ENCODE measurements around the gene LRRC15.

Gene LRRC15

GRCh38 chr3:194346035-194346434, 23.5 kb downstream of the LRRC15 start:
- H3K4me3 ChIP-seq (ENCODE audit: low read depth, low read length) = no peak overlapping the region
- no peak for DNase-seq (ENCODE audit: low read depth)
- no peak for TF ChIP-seq MAX (IDR thresholded peaks at IDR 0.05; ENCODE audit: low read depth, low read length)
- no peak for TF ChIP-seq POLR2A (IDR thresholded peaks at IDR 0.05; ENCODE audit: extremely low read depth, insufficient read length)
- no peak for TF ChIP-seq MYC (IDR thresholded peaks at IDR 0.05; ENCODE audit: low read depth, low read length)
- no peak for TF ChIP-seq CTCF (IDR thresholded peaks at IDR 0.05; ENCODE audit: low read depth, low read length)

GRCh38 chr3:194344012-194344411, 25.5 kb downstream of the LRRC15 start:
- peak; percentile 70 for DNase-seq (ENCODE audit: low read depth)
- H3K4me3 ChIP-seq (ENCODE audit: low read depth, low read length) = no peak overlapping the region
- TF ChIP-seq MAX (IDR thresholded peaks at IDR 0.05; ENCODE audit: low read depth, low read length) (no peak), CTCF (IDR thresholded peaks at IDR 0.05; ENCODE audit: low read depth, low read length) (peak; percentile 91)

- no peak for DNase-seq (ENCODE audit: low read depth)
- TF ChIP-seq CTCF (IDR thresholded peaks at IDR 0.05; ENCODE audit: low read depth, low read length) (no peak), MAX (IDR thresholded peaks at IDR 0.05; ENCODE audit: low read depth, low read length) (no peak), POLR2A (IDR thresholded peaks at IDR 0.05; ENCODE audit: extremely low read depth, insufficient read length) (no peak), MYC (IDR thresholded peaks at IDR 0.05; ENCODE audit: low read depth, low read length) (no peak)
- H3K4me3 ChIP-seq (ENCODE audit: low read depth, low read length) = no peak overlapping the region
Observed at GRCh38 chr3:194343561-194343893, 26.0 kb downstream of the LRRC15 start.

GRCh38 chr3:194342861-194343560, 26.5 kb downstream of the LRRC15 start:
- TF ChIP-seq MAX (IDR thresholded peaks at IDR 0.05; ENCODE audit: low read depth, low read length) (no peak), CTCF (IDR thresholded peaks at IDR 0.05; ENCODE audit: low read depth, low read length) (no peak), MYC (IDR thresholded peaks at IDR 0.05; ENCODE audit: low read depth, low read length) (no peak), POLR2A (IDR thresholded peaks at IDR 0.05; ENCODE audit: extremely low read depth, insufficient read length) (no peak)
- no peak overlapping the region for H3K4me3 ChIP-seq (ENCODE audit: low read depth, low read length)
- DNase-seq (ENCODE audit: low read depth) = no peak

- TF ChIP-seq MYC (IDR thresholded peaks at IDR 0.05; ENCODE audit: low read depth, low read length) = no peak
- no peak for TF ChIP-seq MAX (IDR thresholded peaks at IDR 0.05; ENCODE audit: low read depth, low read length)
- no peak for TF ChIP-seq CTCF (IDR thresholded peaks at IDR 0.05; ENCODE audit: low read depth, low read length)
- no peak for TF ChIP-seq POLR2A (IDR thresholded peaks at IDR 0.05; ENCODE audit: extremely low read depth, insufficient read length)
- no peak for DNase-seq (ENCODE audit: low read depth)
Observed at GRCh38 chr3:194340757-194341400, 28.7 kb downstream of the LRRC15 start.

More at GRCh38 chr3:194340757-194341400, 28.7 kb downstream of the LRRC15 start:
- H3K4me3 ChIP-seq (ENCODE audit: low read depth, low read length) = no peak overlapping the region

All from NB4 (cell line).